ENCODE data around the gene SACS.

The SACS gene

GRCh38 chr13:23433171-23434153 is at the start of gene SACS:
Gene SACS, minus strand, starts transcription at chr13:23433702. Its CDS starts 22,463 bp downstream, at chr13:23411239.
- Histone ChIP-seq H3K4me3 (ENCODE audit: low read length) (peak within 1 kb of the TSS; percentile 88), H3K9ac (ENCODE audit: low read depth, low read length) (peak within 1 kb of the TSS; percentile 90), H3K27ac (ENCODE audit: low read length) (peak within 1 kb of the TSS; percentile 33)

GRCh38 chr13:23480324-23480723 is 46.8 kb upstream of the SACS start:
- Histone ChIP-seq H3K4me1 (ENCODE audit: insufficient read depth, low read length) (no peaks in the 10 kb centered on the region), H3K4me3 (ENCODE audit: low read length) (no peak overlapping the region), H3K27ac (ENCODE audit: low read length) (no peak overlapping the region), H3K36me3 (ENCODE audit: insufficient read depth, low read depth, low read length) (no peaks in the 10 kb centered on the region), H3K9ac (ENCODE audit: low read depth, low read length) (no peak overlapping the region), H3K27me3 (ENCODE audit: insufficient read depth, low read length) (no peaks in the 10 kb centered on the region), H3K9me3 (ENCODE audit: insufficient read depth, low read depth, low read length) (peaks cover 13% of the 10 kb centered on the region)

More at GRCh38 chr13:23433171-23434153, at the start of gene SACS:
- Histone ChIP-seq H3K9me3 (ENCODE audit: insufficient read depth, low read depth, low read length) (no peaks in the 10 kb centered on the region), H3K27me3 (ENCODE audit: insufficient read depth, low read length) (peaks cover 9% of the 10 kb centered on the region; the same call in 1 of the 2 replicates), H3K36me3 (ENCODE audit: insufficient read depth, low read depth, low read length) (peaks cover 16% of the 10 kb centered on the region; the same call in 1 of the 2 replicates), H3K4me1 (ENCODE audit: insufficient read depth, low read length) (peaks cover 20% of the 10 kb centered on the region)

GRCh38 chr13:23477101-23477500 is 43.6 kb upstream of the SACS start:
- Histone ChIP-seq H3K27ac (ENCODE audit: low read length) (no peak overlapping the region), H3K4me1 (ENCODE audit: insufficient read depth, low read length) (no peaks in the 10 kb centered on the region), H3K9me3 (ENCODE audit: insufficient read depth, low read depth, low read length) (peaks cover 13% of the 10 kb centered on the region), H3K4me3 (ENCODE audit: low read length) (no peak overlapping the region), H3K9ac (ENCODE audit: low read depth, low read length) (no peak overlapping the region), H3K36me3 (ENCODE audit: insufficient read depth, low read depth, low read length) (no peaks in the 10 kb centered on the region), H3K27me3 (ENCODE audit: insufficient read depth, low read length) (no peaks in the 10 kb centered on the region)

GRCh38 chr13:23473221-23473620 is 39.7 kb upstream of the SACS start:
- Histone ChIP-seq H3K4me1 (ENCODE audit: insufficient read depth, low read length) (peaks cover 21% of the 10 kb centered on the region), H3K36me3 (ENCODE audit: insufficient read depth, low read depth, low read length) (no peaks in the 10 kb centered on the region), H3K4me3 (ENCODE audit: low read length) (no peak overlapping the region), H3K9me3 (ENCODE audit: insufficient read depth, low read depth, low read length) (no peaks in the 10 kb centered on the region), H3K27ac (ENCODE audit: low read length) (no peak overlapping the region), H3K9ac (ENCODE audit: low read depth, low read length) (no peak overlapping the region), H3K27me3 (ENCODE audit: insufficient read depth, low read length) (no peaks in the 10 kb centered on the region)

GRCh38 chr13:23472189-23472588 is 38.7 kb upstream of the SACS start:
- no peak overlapping the region for H3K4me3 ChIP-seq (ENCODE audit: low read length)
- H3K36me3 ChIP-seq (ENCODE audit: insufficient read depth, low read depth, low read length), result no peaks in the 10 kb centered on the region

GRCh38 chr13:23470790-23471614 is 37.5 kb upstream of the SACS start:
- H3K4me3 ChIP-seq (ENCODE audit: low read length), result no peak overlapping the region

More at GRCh38 chr13:23472189-23472588, 38.7 kb upstream of the SACS start:
- no peaks in the 10 kb centered on the region for H3K27me3 ChIP-seq (ENCODE audit: insufficient read depth, low read length)
- H3K4me1 ChIP-seq (ENCODE audit: insufficient read depth, low read length), result peaks cover 21% of the 10 kb centered on the region
- no peaks in the 10 kb centered on the region for H3K9me3 ChIP-seq (ENCODE audit: insufficient read depth, low read depth, low read length)
- H3K9ac ChIP-seq (ENCODE audit: low read depth, low read length), result no peak overlapping the region
- no peak overlapping the region for H3K27ac ChIP-seq (ENCODE audit: low read length)

GRCh38 chr13:23469951-23470421 is 36.5 kb upstream of the SACS start:
- no peak overlapping the region for H3K27ac ChIP-seq (ENCODE audit: low read length)
- H3K9ac ChIP-seq (ENCODE audit: low read depth, low read length), result no peak overlapping the region
- no peak overlapping the region for H3K4me3 ChIP-seq (ENCODE audit: low read length)
- no peaks in the 10 kb centered on the region for H3K9me3 ChIP-seq (ENCODE audit: insufficient read depth, low read depth, low read length)
- H3K27me3 ChIP-seq (ENCODE audit: insufficient read depth, low read length), result peaks cover 12% of the 10 kb centered on the region
- H3K36me3 ChIP-seq (ENCODE audit: insufficient read depth, low read depth, low read length), result no peaks in the 10 kb centered on the region
- peaks cover 24% of the 10 kb centered on the region for H3K4me1 ChIP-seq (ENCODE audit: insufficient read depth, low read length)

More at GRCh38 chr13:23470790-23471614, 37.5 kb upstream of the SACS start:
- no peaks in the 10 kb centered on the region for H3K9me3 ChIP-seq (ENCODE audit: insufficient read depth, low read depth, low read length)
- H3K4me1 ChIP-seq (ENCODE audit: insufficient read depth, low read length), result peaks cover 21% of the 10 kb centered on the region
- H3K27ac ChIP-seq (ENCODE audit: low read length), result no peak overlapping the region
- peaks cover 2% of the 10 kb centered on the region for H3K27me3 ChIP-seq (ENCODE audit: insufficient read depth, low read length)
- H3K36me3 ChIP-seq (ENCODE audit: insufficient read depth, low read depth, low read length), result no peaks in the 10 kb centered on the region
- no peak overlapping the region for H3K9ac ChIP-seq (ENCODE audit: low read depth, low read length)

- peaks cover 20% of the 10 kb centered on the region for H3K27me3 ChIP-seq (ENCODE audit: insufficient read depth, low read length)
- H3K4me3 ChIP-seq (ENCODE audit: low read length), result no peak overlapping the region
- no peak overlapping the region for H3K9ac ChIP-seq (ENCODE audit: low read depth, low read length)
- no peak overlapping the region for H3K27ac ChIP-seq (ENCODE audit: low read length)
- no peaks in the 10 kb centered on the region for H3K36me3 ChIP-seq (ENCODE audit: insufficient read depth, low read depth, low read length)
- H3K9me3 ChIP-seq (ENCODE audit: insufficient read depth, low read depth, low read length), result no peaks in the 10 kb centered on the region
- H3K4me1 ChIP-seq (ENCODE audit: insufficient read depth, low read length), result peaks cover 24% of the 10 kb centered on the region
These were observed 35.3 kb upstream of the SACS start for GRCh38 chr13:23468811-23469210.

- H3K9ac ChIP-seq (ENCODE audit: low read depth, low read length), result no peak overlapping the region
- H3K9me3 ChIP-seq (ENCODE audit: insufficient read depth, low read depth, low read length), result no peaks in the 10 kb centered on the region
- no peak overlapping the region for H3K4me3 ChIP-seq (ENCODE audit: low read length)
- no peak overlapping the region for H3K27ac ChIP-seq (ENCODE audit: low read length)
- peaks cover 20% of the 10 kb centered on the region for H3K27me3 ChIP-seq (ENCODE audit: insufficient read depth, low read length)
- H3K36me3 ChIP-seq (ENCODE audit: insufficient read depth, low read depth, low read length), result no peaks in the 10 kb centered on the region
- peaks cover 24% of the 10 kb centered on the region for H3K4me1 ChIP-seq (ENCODE audit: insufficient read depth, low read length)
These were observed 34.4 kb upstream of the SACS start for GRCh38 chr13:23467932-23468278.

GRCh38 chr13:23467048-23467931 is 33.8 kb upstream of the SACS start:
- Histone ChIP-seq H3K27me3 (ENCODE audit: insufficient read depth, low read length) (peaks cover 20% of the 10 kb centered on the region), H3K4me3 (ENCODE audit: low read length) (no peak overlapping the region), H3K9ac (ENCODE audit: low read depth, low read length) (no peak overlapping the region), H3K4me1 (ENCODE audit: insufficient read depth, low read length) (peaks cover 24% of the 10 kb centered on the region), H3K9me3 (ENCODE audit: insufficient read depth, low read depth, low read length) (no peaks in the 10 kb centered on the region), H3K27ac (ENCODE audit: low read length) (no peak overlapping the region), H3K36me3 (ENCODE audit: insufficient read depth, low read depth, low read length) (no peaks in the 10 kb centered on the region)
